Activated CD4-positive, alpha-beta T cell treated with anti-CD3 and anti-CD28 coated beads, Interleukin-2, amount 50 U/mL, for 24 hours (primary cell): ENCODE results near the gene SNAPC2.
A peak's percentile ranks its signal among the peaks of the same experiment; 100 is the strongest.

Source experiments
- DNase-seq, 2 donors: peaks; one replicate each; pipeline ENCODE4 v3.0.0-alpha.2; 2020; ENCODE audit warnings: low read depth in 1 of 2, low spot score in 1 of 2

SNAPC2 gene, protein sequence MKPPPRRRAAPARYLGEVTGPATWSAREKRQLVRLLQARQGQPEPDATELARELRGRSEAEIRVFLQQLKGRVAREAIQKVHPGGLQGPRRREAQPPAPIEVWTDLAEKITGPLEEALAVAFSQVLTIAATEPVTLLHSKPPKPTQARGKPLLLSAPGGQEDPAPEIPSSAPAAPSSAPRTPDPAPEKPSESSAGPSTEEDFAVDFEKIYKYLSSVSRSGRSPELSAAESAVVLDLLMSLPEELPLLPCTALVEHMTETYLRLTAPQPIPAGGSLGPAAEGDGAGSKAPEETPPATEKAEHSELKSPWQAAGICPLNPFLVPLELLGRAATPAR

GRCh38 chr19:7919610-7920518 lies at the start of gene SNAPC2:
Gene SNAPC2 (plus strand): TSS chr19:7920338. CDS start chr19:7920367, 29 bp downstream.
- peak; percentile 95 to 96 for DNase-seq

DNA sequence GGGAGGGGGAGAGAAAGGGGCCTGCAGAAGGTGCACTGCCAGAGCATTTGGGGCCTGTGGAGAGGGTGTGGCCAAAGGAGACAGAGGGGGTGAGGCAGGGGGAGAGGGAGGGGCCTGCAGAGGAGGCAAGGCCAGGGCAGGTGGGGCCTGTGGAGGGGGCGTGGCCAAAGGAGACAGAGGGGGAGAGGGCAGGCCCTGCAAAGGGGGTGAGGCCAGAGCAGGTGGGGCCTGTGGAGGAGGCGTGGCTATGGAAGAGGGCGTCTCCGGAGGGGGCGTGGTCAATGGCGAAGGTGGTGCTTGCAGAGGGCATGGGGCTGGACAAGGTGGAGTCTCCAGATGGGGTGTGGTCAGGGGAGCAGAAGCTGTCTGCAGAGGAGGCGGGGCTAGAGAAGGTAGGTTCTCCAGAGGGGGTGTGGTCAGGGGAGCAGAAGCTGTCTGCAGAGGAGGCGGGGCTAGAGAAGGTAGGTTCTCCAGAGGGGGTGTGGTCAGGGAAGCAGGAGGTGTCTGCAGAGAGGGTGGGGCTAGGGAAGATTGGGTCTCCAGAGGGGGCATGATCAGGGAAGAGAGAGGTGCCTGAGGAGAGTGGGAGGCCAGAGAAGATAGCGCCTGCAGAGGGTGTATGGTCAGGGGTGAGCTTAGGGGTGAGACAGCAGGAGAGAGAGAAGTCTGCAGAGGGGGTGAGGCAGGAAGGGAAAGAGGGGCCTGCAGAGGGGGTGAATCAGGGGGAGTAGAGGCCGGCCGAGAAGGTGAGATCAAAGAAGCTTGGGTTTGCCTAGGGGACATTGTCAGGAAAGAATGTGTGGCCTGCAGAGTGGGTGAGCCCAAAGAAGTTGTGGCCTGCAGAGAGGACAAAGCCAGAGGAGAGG lies 49.3 kb upstream of the SNAPC2 start:
- no peak for DNase-seq

DNA sequence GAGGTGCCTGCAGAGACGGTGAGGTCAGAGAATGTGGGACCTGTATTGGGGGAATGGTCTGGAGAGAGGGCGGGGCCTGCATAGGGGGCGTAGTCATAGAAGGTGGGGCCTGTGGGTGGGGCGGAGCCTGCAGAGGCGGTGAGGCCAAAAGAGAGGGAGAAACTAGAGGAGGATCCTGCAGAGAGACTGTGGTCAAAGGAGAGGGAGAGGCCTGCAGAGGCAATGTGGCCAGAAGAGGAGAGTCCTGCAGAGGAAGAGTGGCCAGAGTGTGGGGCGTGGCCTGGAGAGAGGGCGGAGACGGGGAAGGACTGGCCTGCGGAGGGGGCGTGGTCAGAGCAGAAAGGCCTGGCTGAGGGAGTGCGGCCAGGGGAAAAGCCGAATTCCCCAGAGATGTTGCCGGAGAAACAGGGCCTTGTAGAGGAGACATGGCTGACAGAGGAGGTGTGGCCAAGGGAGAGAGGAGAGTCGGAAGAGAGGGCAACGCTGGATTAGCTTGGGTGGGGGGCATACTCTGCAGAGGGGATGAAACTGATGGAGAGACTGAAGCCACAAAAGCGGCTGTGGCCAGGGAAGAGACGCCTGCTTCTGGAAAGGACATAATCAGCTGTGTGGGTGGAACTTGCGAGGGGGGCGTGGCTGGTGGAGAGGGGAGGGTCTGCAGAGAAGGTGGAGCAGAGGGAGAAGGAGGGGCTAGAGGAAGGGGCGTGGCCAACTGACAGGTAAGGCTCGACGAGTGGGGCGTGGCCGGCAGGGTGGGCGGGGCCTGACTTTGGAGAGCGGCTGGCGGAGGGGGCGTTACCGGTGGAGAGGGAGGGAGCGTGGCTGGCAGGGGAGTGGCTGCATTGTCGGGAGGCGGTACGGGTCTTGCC lies 48.5 kb upstream of the SNAPC2 start:
- peak; percentile 59 to 70 for DNase-seq

DNA sequence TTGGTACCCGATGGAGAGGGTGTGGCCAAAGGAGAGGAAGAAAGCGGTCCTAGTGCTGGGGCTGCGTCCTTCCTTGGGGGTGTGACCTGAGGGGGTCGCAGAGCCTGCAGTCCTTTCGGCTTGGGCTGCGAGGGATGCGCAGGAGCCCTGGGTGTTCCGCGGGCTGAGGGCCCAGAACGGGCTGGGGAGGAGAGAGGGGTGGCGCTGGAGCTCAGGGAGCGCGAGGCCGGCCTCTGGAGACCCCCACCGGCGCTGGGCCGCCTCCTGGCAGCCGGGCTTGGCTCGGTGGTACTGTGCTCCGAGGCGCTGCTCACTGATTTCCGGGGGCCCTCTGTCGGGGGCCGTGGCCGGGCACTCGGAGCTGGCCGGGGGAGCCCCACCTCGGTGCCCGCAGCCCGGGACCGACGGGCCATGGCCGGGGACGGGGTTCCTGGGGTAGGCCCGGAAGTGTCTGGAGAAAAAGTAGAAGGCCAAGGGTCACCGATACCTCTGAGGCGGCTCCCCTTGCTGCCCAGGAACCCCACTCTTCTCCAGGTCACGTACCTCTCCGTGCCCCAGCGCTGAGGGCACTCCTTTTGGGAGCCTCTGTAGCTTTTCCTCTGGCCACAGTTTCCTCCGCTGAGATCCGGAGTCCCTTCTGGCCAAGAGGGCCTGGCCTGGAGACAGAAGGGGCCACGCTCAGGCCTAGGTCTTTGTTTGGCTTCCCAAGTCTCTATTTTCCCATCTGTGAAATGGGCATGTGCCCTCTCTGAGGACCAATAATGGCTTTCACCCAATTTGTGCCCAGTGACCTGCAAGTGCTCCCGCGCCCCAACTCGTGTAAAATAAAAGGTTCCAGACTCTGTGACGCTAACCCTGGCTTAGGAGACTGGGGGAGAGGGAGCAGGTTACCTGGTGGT lies 47.6 kb upstream of the SNAPC2 start:
- no peak for DNase-seq

GRCh38 chr19:7873304-7874075 lies 46.6 kb upstream of the SNAPC2 start:
- DNase-seq: no peak

DNA sequence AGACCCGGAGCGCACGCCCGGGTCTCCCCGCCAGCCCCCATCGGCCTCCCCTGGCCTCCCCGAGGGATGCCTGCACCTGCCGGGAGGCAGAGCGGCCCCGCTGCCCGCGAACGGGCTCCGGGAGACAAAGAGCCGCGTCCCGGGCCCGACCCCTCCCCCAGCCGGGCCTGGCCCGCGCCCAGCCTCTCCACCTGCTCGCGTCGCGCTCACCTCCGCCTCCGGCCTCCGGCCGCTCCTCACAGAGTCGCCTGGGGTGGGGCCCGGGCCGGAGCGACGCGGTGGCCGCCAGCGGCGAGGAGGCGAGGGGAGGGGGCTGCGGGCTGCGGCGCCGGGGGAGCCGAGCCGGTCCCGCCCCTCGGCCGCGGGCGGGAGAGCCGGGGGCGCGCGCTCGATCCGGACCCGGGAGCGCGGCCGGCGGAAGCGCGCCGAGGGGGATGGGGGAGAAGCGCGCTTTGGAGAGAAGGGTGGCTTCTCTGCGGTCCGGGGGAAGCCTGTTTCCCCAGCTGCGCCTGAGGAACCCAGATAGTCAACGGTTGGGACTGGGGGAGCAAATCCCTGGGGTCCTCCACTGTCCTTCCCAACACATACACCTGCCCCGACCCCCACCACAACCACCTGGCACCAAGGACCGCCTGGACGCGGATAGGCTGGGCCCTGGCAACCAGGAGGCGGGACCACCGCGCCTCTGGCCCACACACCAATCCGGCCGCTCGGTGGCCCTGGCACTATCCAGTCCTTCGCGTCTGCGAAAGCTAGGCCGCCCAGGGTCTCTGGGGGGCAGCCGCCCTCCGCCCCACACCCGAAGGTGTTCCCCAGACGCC lies 45.9 kb upstream of the SNAPC2 start, which contains the start of gene PRR36:
Gene PRR36, minus strand, starts transcription at position 315 of the 821 bp plus-strand sequence. CDS start 701 bp downstream, outside the sequence.
- no peak for DNase-seq

DNA sequence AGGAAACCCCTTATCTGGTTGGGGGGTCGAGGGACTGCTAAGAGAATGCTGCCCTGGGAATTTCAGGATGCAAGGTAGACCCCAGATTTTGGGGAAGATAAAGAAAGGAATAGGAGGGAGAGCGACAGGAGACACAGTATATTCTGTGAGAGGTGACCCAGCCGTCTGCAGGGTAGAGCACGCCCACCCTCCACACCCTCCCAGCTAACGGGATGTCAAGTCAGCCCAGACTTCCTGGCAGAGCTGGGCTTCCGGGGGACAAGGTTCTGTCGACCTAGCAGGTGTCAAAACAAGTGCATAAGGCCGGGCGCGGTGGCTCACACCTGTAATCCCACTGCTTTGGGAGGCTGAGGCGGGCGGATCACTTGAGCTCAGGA lies 45.3 kb upstream of the SNAPC2 start:
- no peak for DNase-seq

DNA sequence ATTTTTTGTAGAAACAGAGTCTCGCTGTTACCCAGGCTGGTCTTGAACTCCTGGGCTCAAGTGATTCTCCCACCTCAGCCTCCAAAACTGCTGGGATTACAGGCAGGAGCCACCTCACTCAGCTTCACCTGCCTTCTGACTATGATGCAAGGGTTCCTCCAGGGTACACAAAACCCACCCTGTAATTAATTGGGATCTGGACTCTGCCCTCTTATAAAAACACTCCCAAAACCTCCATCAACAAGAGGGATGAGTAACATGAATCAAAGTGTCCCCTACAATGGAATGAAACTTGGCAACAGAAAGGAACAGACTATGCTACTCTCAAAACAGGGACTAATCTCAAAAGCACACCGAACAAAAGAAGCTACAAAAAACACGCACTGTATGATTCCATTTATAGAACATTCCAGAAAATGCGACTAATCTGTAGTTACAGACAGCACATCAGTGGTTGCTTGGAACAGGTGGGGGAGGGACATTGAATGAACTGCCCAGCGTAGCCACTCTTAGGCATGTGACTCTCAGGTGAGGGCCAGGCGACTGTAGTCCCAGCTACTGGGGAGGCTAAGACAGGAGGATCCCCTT lies 42.8 kb upstream of the SNAPC2 start:
- no peak for DNase-seq

- DNase-seq: no peak
Measured at GRCh38 chr19:7879111-7879807, 40.9 kb upstream of the SNAPC2 start.

- no peak for DNase-seq
Measured at GRCh38 chr19:7879836-7880235, 40.3 kb upstream of the SNAPC2 start.

- no peak for DNase-seq
Measured at GRCh38 chr19:7881910-7882309, 38.2 kb upstream of the SNAPC2 start.

GRCh38 chr19:7883105-7883504 lies 37.0 kb upstream of the SNAPC2 start:
- DNase-seq: no peak

DNA sequence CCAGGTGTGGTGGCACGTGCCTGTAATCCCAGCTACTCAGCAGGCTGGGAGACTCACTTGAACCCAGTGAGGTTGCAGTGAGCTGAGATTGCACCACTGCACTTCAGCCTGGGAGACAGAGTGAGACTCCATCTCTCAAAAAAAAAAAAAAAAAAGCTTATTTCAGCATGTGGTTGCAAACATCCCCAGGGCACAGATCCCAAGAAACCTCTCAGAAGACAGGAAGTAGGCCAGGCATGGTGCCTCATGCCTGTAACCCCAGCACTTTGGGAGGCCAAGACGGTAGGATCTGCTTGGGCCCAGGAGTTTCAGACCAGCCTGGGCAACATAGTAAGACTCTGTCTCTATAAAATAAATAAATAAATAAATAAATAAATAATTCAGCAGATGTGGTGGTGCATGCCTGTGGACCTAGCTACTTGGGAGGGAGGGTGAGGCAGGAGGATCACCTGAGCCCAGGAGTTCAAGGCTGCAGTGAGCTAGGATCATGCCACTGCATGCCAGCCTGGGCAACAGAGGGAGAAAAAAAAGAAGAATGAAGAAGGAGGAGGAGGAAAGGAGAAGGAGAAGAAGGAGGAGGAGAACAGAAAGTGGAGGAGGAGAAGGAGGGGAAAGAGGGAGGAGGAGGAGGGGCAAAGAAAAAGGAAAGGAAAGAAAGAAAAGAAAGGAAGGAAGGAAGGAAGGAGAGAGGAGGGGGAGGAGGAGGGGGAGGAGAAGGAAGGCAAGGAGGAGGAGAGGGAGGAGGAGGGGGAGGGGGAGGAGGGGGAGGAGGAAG lies 36.2 kb upstream of the SNAPC2 start:
- no peak for DNase-seq

DNA sequence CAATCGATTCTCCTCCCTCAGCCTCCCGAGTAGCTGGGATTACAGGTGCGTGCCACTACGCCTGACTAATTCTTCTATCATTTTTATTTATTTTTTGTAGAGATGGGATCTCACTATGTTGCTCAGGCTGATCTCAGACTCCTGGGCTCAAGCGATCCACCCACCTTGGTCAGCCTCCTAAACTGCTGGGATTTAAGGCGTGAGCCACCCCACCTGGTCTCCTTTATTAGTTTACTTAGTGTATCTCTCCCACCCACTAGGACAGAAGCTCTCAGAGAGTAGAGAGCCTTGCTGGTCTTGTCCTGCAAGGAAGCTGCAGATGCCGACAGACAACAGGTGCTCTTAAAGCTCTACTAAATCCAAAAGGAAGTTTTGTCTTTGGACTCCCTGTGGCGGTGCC lies 34.3 kb upstream of the SNAPC2 start:
- no peak for DNase-seq

DNA sequence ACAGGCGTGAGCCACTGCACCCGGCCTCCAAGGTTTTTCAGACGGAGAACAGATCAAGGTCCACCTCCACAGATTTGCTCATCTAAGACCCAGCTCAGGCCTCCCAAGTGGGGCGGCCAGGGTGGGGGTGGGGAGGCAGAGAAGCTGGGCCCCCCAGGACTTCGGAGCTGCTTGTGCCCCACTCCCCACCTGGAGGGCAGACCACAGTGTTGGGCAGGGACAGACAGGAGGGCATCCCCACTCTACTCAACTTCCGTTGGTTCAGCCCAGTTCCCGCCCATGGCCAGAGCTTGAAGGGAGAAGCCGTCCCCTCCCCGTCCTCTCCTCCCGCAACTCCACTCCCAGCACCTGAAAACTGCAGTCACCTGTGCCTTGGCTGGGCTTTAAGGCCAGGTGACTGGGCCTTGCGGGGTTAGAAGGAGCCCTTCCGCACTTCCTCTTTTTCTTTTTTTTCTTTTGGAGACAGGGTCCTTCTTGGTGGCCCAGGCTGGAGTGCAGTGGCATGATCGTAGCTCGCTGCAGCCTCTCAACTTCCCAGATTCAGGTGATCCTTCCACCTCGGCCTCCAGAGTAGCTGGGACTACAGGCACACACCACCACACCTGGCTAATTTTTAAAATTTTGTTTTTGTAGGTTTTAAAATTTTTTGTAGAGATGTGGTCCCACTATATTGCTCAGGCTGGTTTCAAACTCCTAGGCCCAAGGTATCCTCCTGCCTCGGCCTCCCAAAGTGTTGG lies 32.6 kb upstream of the SNAPC2 start:
- no peak for DNase-seq
